ENCODE data around the gene ATRN.

The ATRN gene

DNA sequence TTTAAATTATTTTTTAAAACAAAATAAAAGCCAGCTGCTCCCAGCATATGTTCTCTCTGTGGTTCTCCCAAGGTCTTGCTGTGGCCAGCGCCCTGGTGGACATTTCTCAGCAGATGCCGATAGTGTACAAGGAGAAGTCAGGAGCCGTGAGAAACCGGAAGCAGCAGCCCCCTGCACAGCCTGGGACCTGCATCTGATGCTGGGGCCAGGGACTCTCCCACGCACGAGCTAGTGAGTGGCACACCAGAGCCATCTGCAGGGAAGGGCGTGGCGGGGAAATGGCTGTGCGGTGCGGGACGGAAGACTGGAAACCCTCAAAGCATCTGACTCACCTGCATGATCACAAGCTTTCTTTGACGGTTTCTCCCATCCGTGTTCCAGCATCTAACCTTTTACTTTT, 175.8 kb downstream of the ATRN start:
- TF ChIP-seq, protein P1, sequence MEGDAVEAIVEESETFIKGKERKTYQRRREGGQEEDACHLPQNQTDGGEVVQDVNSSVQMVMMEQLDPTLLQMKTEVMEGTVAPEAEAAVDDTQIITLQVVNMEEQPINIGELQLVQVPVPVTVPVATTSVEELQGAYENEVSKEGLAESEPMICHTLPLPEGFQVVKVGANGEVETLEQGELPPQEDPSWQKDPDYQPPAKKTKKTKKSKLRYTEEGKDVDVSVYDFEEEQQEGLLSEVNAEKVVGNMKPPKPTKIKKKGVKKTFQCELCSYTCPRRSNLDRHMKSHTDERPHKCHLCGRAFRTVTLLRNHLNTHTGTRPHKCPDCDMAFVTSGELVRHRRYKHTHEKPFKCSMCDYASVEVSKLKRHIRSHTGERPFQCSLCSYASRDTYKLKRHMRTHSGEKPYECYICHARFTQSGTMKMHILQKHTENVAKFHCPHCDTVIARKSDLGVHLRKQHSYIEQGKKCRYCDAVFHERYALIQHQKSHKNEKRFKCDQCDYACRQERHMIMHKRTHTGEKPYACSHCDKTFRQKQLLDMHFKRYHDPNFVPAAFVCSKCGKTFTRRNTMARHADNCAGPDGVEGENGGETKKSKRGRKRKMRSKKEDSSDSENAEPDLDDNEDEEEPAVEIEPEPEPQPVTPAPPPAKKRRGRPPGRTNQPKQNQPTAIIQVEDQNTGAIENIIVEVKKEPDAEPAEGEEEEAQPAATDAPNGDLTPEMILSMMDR (IDR thresholded peaks at IDR 0.05; ENCODE audit: low read depth, low read length, missing control alignments) = no peak
- H3K4me3 ChIP-seq (ENCODE audit: low read depth, low read length) = no peak overlapping the region
- DNase-seq (ENCODE audit: low read depth) = no peak
- in situ Hi-C loops (cut with HindIII; ENCODE audit: low sequenced_read_pairs) = no loop called here

DNA sequence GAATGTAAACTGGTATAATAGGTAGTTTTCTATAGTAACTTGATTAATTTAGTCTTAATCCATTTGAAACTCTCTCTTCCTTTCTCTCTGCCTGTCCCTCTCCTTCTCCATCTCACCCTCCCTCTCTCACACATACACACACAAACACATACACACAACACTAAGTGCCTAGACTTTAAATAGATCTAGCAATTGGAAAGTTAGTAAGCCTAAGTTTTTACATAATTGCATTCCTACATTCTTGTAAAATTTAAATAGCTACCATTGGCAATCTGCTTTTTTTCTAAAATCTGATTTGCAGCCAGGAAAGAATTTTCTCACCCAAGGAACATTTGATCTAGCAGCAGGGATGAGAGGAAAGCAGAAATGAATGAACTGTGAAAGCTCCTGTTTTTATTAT, 176.7 kb downstream of the ATRN start:
- no peak for DNase-seq (ENCODE audit: low read depth)
- H3K4me3 ChIP-seq (ENCODE audit: low read depth, low read length) = no peak overlapping the region
- in situ Hi-C loops (cut with HindIII; ENCODE audit: low sequenced_read_pairs) = no loop called here
- TF ChIP-seq, protein P1 (IDR thresholded peaks at IDR 0.05; ENCODE audit: low read depth, low read length, missing control alignments) = no peak

DNA sequence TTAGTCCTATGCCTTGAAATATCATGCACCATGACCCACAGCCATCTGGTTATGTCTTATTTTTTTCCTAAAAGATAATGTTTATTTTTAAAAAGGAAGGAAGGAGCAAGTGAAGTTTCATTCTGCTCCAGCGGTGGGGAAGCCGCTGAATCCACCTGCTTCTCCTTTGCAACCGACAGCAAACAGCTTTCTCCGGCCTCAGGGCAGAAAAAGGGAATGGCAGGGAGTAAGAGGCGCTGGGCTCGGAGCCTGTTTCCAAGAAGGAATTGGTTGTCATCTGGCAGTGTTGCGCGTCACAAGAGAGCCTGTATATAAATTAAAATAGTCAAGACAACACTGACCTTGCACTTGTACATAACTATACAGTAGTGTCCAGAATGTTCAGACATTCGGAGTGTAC, 178.1 kb downstream of the ATRN start:
- no peak overlapping the region for H3K4me3 ChIP-seq (ENCODE audit: low read depth, low read length)
- in situ Hi-C loops (cut with HindIII; ENCODE audit: low sequenced_read_pairs) = no loop called here
- TF ChIP-seq, protein P1 (IDR thresholded peaks at IDR 0.05; ENCODE audit: low read depth, low read length, missing control alignments) = no peak
- DNase-seq (ENCODE audit: low read depth) = no peak

DNA sequence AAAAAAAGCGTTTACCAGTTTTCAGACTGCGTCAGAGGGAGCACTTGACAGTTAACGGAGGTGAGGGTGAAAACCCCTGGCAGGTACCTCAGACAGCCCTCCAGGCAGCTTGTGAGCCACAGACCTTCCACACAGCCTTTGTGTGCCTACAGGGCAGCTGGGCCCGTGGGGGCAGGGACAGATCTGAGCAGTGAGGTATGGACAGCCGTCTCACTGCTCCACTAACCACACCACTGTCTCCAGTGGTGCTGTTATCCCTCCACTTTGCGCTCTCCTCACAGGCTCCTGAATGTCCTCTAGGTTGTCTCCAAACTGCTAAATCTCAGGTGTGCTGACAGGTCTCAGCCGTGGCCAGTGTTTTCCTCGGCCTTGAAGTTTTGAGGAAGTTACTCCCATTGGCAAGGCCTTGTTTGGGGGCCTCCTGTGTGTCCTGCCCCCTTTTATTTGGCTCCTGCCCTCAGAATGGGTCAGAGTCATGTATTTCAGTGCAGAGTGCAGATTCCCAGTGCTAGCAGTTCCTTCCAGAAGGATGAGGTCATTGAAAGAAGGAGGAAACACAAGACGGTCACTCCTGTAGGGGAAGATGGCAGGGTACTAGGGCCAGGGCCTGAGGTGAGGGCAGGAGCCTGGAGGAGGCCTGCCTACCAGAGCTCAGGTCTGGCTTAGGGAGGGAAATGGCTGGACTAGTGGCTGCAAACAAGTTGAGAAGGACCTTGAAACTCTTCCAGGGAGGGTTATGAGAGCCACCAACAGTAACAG, 180.6 kb downstream of the ATRN start:
- TF ChIP-seq, protein P1 (IDR thresholded peaks at IDR 0.05; ENCODE audit: low read depth, low read length, missing control alignments) = no peak
- in situ Hi-C loops (cut with HindIII; ENCODE audit: low sequenced_read_pairs) = no loop called here

DNA sequence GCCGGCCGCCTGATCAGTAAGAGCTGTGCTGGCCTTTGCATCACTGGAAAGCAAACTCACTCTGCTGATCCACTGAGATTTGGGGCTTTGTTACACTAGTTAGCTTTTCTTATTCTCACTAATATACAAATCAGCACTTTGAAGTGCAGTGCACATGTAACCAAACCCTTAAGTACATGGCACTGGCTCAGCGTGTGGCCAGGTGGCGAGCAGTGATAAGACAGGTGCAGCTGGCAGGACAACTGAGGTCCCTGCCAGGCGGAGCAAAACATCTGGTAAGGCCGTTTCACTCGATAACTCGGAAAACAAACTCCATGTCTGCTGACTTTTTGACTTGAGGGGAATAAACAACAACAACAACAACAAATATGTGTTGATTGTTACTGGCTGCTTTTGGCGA, 181.4 kb downstream of the ATRN start:
- DNase-seq (ENCODE audit: low read depth) = no peak

More for the DNA sequence above, 180.6 kb downstream of the ATRN start:
- no peak for DNase-seq (ENCODE audit: low read depth)
- H3K4me3 ChIP-seq (ENCODE audit: low read depth, low read length) = no peak overlapping the region

DNA sequence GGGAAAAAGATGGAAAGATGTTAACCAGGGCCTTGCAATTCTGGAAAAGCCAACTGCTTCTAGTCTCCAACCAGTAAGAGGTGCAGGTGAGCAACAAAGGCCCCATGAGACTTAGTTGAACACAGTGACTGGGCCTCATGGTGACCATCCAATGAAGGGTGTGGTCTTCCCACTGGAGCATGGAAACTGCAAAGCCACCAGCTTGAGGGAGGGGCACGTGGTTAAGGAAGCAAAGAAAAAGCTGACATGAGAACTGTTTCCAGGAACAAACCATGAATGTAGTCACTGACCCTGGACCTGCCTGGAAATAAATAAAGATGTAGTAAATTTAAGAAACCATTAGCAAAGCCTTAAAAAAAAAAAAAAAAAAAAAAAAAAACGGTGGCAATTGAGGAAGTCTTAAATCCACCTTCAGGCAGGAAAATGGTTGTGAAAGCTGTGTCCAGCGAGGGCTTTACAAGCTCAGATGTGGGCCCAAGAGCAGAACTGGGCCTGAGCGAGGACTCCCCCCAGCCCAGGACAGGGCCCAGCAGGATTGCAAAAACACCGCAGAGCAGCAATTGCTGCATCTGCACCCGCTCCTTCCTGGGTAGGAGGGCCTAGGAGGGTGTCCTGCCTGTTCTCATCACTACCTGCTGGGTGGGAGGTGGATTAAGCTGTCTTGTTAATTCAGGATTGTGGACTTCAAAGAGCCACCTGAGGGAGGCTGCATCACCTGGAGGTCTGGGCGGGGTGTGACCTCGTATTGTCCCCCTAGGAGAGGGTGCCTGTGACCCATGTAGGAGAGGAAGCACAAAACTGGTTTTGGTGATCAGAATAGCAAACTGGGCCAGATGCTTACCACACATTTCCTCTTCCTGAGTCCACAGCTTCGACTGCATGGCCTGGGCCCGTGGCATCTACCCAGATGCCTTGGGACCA, 182.1 kb downstream of the ATRN start:
- H3K4me3 ChIP-seq (ENCODE audit: low read depth, low read length) = no peak overlapping the region
- in situ Hi-C loops (cut with HindIII; ENCODE audit: low sequenced_read_pairs) = no loop called here
- DNase-seq (ENCODE audit: low read depth) = no peak
- TF ChIP-seq, protein P1 (IDR thresholded peaks at IDR 0.05; ENCODE audit: low read depth, low read length, missing control alignments) = no peak

More for the DNA sequence above, 181.4 kb downstream of the ATRN start:
- in situ Hi-C loops (cut with HindIII; ENCODE audit: low sequenced_read_pairs) = no loop called here
- no peak overlapping the region for H3K4me3 ChIP-seq (ENCODE audit: low read depth, low read length)
- TF ChIP-seq, protein P1 (IDR thresholded peaks at IDR 0.05; ENCODE audit: low read depth, low read length, missing control alignments) = no peak
